Measurements from ENCODE around the gene PAIP2.

GRCh38 chr5:139342423-139342723 is 719 bp downstream of the PAIP2 start:
- TF ChIP-seq CTCF (IDR thresholded peaks at IDR 0.05 in 8 of 11, conservative IDR thresholded peaks at IDR 0.05 in 3 of 11) (no peak), POLR2A (IDR thresholded peaks at IDR 0.05) (no peak), POLR2AphosphoS5 (IDR thresholded peaks at IDR 0.05) (no peak)
